NCI-H226 (cell line): ENCODE data around the gene PVALB.
"Not testable (repeated sequence)": the region's sequence is repeated elsewhere in the genome, so short reads cannot be mapped to it uniquely, and the experiment has no call there.

ENCODE experiments used
- DNase-seq: peaks from one replicate; pipeline ENCODE4 v3.0.0-alpha.2; 2015

Gene PVALB

GRCh38 chr22:36754881-36755280 lies 62.0 kb downstream of the PVALB start:
- not testable (repeated sequence) for DNase-seq

- DNase-seq = no peak
Observed at GRCh38 chr22:36753916-36754315, 62.9 kb downstream of the PVALB start.

GRCh38 chr22:36753120-36753802 lies 63.6 kb downstream of the PVALB start:
- DNase-seq = peak; percentile 9
